Activated CD8-positive, alpha-beta memory T cell treated with anti-CD3 and anti-CD28 coated beads, Interleukin-2, amount 50 U/mL, for 4 hours (primary cell): ENCODE measurements around the gene GRPEL1.

Experiments used
- DNase-seq: peaks from one replicate; pipeline ENCODE4 v3.0.0-alpha.2; 2020

GRPEL1 gene

DNA sequence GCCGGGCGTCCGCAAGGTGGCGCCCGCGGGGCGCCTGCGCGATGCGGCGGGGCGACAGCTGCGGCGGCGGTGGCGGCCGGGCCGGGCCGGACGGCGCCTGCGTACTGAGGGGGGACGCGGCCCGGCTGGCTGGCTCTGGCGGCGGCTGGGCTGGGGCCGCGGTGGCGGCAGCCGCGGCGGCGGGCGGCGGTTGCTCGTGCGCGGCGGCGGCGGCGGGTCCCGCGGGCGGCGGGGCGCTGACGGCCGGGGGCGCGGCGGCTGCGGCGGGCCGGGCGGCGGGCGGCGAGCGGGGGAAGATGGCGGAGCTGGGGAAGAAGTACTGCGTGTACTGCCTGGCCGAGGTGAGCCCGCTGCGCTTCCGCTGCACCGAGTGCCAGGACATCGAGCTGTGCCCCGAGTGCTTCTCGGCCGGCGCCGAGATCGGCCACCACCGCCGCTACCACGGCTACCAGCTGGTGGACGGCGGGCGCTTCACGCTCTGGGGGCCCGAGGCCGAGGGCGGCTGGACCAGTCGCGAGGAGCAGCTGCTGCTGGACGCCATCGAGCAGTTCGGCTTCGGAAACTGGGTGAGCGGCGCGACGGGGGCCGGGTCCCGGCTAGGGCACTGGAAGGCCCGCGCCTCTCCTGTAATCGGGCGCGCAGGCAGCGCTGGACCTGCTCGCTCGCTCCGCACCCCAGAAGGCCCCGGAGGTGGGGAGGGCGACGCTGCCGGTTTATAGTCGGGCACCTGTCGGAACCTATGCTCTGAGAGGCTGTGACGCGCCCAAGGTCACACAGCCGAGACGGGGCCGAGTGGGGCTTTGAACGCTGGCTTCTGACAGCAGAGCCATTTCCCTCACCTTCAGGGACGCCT is 24.4 kb downstream of the GRPEL1 start, which contains the start of gene TADA2B:
Gene TADA2B, plus strand, starts transcription at position 89 of the 853 bp plus-strand sequence. Its CDS starts 208 bp downstream, at position 297.
- DNase-seq: peak; percentile 53

DNA sequence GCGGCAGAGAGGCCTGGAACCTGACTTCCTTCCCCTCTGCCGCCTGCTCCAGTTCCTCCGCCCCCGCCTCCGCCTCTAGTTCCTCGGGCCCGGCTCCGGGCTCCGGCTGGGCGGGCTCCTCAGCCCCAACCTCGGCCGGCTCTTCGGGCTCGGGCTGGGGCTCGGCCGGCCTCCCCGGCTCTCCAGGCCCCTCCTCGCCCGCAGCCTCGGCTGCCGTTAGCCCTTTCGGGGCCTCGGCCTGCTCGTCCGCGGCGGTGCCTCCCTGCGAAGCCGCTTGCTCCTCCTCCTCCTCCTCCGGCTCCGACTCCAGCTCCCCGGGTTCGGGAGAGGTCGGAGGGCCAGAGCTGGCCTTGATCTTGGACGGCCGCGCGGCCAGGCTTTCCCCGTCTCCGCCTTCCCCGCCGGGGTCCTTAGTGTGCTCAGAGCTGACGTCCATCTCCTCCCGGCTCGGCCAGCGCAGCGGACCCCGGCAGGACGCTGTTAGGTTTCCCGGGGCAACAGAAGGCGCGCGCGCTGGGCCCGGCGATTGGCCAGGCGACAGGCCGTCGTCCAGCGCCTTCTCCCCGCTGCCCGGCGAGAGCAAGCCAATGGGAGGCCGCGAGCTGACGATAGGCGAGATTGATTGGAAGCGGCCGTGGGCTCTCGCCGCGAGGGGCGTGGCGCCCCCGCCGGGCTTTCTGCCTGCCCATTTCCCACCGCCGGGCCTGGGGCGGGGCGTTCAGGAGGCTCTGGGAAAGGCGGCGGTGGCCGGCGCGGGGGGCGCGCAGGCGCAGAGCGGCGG is 25.2 kb downstream of the GRPEL1 start:
- peak; percentile 89 for DNase-seq

DNA sequence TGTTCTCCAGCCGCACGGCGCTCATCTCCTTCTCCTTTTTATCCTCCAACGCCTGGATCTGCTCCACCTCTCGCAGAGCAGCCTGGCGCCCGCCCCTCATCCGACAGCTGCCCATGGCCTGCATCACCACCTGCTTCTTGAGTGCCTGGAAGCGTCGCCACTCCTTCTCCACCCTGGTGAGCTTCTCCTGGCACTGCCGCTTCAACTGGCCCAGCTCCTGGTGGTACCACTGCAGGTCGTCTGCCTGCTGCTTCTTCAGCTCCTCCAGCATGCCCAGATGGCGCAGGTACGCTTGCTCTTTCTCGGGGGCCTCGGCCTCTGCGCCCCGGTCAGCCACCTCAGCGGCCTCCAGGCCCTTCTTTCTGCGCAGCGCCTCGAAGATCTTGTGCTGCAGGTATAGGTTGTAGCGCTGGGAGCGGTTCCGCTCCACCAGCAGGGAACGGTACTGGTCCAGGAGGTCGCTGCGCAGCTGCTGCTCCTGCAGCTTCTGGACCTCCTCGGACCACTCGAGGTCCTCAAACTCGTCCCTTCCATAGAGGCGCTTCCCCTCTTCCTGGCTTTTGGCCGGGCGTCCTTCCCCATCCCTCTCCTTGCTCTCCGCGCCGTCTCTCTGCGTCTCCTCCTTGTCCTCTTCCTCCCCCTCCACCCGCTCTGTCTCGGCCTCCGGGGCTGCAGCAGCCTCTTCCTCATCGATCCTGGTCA is 25.9 kb downstream of the GRPEL1 start:
- DNase-seq: no peak

DNA sequence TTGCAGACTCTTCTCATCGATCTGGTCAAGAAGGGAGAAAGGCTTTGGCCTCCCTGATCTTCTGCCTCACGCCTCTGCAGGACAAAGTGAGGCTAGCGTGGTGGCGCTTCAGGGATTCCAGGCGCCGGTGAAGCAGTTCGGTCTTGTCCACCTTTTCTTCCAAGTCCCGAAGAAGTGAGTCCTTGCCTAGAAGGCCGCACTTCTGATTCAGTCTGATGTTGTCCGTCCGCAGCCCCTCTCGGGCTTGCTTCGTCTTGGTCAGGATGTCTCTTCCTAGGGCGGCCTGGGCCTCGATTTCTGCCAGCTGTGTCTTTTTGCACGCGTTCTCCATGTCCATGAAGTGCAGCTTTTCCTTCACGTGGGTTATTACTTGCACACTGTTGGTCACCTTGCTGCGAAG is 26.6 kb downstream of the GRPEL1 start:
- DNase-seq: no peak

DNA sequence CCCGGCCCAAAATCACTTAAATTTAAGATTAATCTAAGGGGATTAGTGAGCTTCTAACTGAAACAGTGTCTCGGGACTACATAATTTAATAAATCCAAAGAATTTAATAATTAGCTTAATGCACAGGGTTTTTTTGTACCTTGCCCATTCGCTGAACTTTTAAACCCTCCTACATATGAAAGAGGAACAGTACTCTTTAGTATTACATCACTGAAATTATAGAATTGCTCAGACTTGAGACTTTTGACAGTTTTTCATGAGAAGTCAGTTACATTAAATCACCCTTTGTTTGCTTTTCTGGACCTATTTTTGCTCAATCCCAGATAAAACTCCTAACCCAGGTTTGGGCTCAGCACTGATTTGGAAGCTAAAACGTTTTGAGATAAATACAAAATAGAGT is 27.1 kb downstream of the GRPEL1 start:
- DNase-seq: no peak

DNA sequence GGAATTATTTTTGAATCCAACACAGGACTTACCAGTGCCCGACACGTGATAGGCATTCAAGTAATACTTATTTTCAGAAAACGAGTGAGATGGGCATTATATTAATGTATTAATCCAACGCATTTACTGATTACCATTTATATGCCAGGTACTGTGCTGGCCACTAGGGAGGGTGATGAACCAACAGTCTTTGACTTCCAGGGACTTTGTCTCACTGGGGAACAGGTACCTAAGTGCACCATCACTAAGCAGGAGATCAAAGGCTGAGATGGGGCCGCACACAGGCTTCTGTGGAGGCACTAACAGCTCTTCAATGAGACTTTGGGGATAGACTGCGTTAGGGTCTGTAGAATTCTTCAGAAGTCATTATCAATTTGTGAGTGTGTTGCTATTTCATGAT is 30.4 kb downstream of the GRPEL1 start:
- DNase-seq: no peak

DNA sequence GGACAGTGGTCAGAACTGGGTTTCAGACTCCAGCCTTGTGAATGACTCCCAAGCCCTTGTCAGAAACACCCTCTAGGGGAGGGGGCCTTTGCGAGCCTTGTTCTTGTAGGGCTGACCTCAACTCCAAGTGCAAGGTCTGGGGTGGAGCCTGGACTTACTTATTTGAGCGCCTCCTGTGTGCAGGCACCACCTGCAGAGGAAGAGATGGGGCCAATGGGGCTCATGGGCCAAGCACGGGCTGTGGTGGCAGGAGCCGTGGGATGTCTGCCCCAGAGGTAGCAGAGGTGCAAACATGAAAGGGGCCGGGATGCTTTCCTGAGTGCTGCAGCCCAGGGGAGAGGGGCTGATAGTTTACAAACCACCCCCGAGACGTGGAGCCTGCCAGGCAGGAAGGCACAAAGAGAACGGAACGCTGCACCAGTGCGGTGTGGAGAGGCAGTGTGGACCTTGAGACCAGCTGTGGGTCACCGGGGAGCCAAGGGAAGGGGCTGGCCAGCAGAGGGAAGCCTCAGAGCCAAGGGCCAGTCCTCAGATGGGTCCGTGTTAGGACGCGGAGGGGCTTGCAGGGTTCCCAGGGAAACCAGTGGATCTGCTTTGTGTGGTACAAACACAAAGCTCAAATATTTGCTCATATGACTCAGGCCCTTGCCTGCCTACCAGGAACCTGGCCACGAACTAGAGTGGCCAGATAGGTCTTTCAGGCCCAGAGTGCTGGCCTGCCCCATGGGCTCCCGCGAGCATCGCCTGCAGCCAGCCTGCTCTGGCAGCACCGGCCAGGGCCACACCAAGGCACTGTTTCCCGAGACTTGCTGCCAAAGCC is 33.4 kb downstream of the GRPEL1 start:
- DNase-seq: no peak

DNA sequence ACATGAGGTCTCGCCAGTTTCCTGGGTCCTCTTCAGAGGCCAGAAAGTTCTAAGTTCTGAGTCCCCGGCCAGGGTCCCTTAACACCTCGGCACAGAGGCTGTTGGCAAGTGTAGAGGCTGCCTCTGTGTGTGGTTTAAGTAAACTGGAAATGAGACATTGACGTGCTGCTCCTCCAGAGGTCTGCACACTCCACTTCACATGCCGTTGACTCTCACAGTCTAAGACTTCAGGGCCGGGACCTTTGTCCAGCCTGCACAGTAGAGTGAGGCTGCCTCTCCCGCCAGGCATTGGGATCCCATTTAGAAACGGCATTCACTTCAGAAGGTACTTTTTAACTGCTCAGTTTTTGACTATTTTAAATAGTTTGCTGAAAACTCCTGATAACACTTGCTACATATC is 35.3 kb downstream of the GRPEL1 start:
- no peak for DNase-seq

DNA sequence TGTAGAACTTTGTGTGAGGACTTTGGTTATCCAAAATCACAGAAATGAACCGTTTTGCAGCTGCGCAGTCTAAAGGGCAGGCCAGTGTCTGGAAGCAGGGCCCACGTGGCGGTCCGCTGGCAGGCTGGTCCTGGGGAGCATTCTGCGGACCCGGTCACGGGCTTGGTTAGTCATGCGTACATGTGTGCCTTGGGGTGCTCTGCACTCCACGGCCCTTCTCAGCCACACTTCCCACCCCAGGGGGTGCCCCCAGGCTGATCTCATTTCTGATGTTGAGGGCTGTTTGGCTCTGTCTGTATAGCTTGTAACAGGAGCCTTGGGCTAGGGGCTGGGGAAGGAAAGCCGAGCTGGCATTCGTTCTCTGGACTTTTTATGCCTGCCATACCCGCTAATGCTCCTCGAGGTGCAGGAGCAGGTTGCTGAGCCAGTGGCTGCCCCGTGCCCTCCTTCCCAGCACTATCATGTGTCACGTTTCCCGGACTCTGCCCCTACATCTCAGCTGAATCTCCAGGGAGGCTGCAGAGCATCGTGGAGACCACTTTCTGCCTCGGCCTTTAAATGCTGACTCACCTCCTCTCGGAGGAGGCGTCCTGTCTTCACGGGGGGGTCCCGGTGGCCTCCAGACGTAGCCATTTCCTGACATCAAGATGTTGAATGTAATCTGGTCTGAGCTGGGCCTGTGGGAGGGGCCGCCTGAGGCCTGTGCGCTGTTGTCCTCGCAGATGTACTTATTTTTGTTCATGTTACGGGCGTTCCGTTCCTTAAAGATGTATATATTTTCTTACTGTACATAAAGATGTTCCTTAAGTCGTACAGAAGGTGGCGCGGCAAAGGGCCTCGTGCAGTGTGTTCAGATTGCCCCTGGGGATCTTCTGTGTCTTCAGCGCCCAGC is 36.1 kb downstream of the GRPEL1 start:
- DNase-seq: no peak

DNA sequence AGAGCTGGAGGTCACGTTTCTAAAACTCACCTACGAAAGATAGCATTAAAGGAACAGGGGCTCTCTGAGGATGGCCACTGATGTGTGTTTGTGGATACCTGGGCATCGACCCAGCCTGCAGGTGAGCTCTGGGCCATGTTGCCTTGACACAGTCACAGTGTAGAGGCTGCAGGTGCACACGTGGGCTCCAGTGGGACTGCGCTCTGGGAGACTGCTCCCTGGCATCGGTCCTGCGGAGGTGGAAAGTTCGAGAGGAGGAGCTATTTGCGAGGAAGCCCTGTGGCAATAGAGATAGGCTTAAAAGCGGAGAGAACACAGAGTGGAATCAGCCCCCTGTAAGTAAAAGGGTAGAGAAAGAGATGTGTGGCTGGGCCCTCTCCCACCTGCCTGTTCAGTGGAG is 37.0 kb downstream of the GRPEL1 start:
- DNase-seq: no peak

DNA sequence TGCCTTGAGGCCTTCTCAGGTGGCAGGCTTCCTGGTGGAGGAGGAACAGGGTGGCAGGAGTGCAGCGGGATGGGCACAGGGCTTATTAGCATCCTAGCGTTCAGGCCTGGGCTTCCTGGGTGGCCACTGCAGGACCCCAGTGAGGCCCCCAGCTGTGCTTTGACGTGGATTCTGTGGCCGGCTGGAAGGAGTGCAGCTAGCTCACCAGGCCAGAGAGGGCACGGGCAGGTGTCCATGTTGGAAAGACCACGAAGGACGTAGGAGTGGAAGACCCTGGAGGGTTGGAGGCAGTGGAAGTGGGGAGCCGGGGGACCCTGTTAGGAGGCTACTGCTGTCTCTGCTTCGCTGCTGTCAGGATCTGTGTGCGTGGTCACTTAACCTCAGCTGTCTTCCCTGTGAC is 37.9 kb downstream of the GRPEL1 start:
- no peak for DNase-seq

DNA sequence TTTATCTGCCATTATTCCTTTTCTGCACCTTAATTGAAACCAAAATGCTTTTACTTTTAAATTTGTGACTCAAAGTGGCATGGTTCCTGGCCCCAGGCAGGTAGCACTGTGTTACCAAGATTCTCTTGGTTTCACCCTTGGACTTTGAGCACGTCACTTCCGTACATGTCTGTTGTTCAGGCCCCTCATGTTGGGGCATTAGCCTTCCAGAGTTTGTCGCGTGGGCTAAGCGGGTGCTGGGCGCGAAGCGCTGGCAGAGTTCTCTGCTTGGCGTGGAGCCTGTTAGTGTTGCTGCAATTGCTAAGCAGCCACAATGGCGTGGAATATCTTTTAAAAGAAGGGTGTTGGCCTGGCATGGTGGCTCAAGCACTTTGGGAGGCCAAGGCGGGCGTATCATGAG is 38.7 kb downstream of the GRPEL1 start:
- DNase-seq: no peak

DNA sequence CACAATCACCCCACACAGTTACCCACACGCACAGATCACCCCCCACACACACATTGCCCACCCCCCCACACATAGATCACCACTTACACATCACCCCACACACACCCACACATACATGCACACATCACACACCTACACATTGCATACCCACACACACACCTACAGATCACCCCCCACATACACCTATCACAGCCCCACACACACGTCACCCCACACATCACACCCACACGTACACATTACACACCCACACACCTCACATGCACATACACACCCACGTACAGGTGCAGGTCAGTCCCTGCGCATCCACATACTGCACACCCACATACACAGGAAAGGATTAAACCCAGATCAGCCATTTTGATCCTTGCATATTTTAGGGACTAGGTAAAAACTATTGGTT is 40.0 kb downstream of the GRPEL1 start:
- no peak for DNase-seq

DNA sequence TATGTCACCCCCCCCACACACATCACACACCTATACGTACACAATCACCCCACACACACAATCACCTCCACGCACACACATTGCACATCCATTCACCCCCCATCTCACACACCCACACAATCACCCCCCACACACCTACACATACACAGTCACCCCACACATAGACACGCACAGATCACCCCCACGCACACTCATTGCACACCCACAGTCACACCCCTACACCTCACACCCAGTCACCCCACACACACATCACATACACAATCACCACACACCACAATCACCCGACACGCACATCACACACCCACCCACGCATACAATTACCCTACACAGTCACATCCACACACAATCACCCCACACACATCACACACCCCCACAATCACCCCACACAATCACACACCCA is 40.6 kb downstream of the GRPEL1 start:
- no peak for DNase-seq

DNA sequence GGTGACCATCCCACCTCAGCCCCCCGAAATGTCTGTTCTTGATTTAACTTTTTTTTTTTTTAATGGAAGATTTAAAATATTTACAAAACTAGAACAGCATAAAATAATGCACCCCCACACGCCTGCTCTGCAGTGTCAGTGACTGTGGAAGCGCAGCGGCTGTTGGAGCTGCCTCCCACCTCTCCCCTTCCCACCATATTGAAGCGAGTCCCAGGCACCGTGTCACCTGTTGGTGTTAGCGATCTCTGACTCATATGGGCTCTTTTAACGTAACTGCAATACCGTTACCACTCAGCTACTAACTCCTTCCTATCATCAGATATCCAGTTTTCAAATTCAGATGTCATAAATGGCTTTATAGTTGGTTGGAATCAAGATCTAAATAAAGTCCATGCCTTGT is 41.8 kb downstream of the GRPEL1 start:
- DNase-seq: no peak

DNA sequence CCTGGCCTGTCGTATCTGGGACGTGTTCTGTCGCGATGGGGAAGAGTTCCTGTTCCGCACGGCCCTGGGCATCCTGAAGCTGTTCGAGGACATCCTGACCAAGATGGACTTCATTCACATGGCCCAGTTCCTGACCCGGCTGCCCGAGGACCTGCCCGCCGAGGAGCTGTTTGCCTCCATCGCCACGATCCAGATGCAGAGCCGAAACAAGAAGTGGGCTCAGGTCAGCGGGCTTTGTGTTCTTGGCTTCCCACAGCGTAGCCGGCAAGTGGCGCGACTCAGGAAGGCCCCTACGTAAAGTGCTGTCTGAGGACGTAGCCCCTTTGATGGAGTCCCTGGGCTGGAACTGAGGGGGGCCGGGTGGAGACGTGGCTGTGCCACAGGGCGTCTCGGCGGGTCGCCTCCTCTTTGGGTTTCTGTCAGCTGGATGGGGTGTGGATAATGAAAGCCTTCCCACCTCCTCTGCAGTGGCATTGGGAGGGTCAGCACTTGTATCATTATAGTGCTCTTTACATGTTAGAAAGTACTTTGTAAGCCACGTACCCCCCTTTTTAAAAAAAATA is 42.7 kb downstream of the GRPEL1 start:
- DNase-seq: no peak

DNA sequence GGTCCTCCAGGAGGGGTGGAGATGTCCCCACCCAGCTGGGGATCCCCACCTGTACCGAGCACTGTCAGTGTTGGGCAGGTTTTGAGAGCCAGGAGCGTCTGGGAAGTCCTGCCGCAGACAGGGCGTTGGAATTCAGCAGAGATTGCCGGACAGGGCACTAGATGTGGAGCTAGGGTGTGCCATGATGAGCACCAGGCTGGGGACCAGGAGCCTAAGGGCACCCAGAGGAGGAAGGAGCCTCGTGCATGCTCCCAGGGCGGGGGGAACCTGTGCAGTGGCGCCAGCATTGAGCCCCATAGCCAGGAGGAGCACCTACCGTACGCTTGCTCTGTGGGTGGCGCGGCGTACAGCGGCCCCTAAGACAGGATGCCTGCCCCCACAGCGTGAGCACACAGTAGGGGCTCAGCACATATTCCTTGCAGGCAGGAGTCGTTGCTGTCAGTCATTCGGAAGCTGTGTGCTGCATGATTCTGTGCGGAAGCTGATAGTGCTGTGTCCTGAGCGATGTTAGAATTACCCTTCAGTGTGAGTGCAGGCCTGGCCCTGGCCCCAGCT is 43.5 kb downstream of the GRPEL1 start:
- no peak for DNase-seq

DNA sequence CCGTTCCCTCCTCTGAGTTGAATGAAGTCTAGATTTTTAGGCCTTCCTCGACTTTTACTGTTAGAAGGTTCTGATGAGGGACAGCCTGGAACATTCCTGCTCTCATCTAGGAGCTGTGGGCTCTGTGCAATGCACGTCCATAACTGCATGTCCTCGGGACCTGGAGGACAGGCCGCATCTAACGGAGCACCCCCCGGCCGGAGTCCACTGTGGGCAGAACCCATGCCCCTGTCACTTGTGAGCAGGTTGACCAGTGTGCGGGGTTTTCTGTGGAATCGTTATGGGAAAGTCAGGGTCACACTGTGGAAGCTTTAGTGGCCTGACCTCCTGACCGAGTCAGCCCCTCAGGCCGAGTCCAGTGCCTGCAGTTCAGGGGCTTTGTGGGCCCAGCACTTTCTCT is 44.0 kb downstream of the GRPEL1 start:
- DNase-seq: no peak

DNA sequence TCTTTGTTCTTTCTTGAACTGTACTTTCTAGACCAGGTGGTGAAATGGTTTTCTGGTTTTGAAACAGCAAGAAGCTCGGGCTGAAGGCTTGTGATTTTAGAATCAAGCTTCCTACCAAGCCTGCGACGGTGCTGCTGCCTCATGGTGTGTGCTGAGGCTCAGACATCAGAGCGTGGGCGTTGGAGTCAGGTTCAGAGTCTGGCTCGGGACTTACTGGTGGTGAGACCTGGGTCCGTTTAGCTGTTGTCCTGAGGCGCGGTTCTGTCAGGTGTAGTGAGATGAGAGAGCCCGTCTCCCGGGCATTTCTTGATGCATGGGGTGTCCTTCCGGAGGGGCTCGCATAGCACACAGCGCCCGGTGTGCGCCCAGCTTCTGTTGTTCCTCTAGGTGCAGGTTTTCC is 44.4 kb downstream of the GRPEL1 start:
- no peak for DNase-seq

DNA sequence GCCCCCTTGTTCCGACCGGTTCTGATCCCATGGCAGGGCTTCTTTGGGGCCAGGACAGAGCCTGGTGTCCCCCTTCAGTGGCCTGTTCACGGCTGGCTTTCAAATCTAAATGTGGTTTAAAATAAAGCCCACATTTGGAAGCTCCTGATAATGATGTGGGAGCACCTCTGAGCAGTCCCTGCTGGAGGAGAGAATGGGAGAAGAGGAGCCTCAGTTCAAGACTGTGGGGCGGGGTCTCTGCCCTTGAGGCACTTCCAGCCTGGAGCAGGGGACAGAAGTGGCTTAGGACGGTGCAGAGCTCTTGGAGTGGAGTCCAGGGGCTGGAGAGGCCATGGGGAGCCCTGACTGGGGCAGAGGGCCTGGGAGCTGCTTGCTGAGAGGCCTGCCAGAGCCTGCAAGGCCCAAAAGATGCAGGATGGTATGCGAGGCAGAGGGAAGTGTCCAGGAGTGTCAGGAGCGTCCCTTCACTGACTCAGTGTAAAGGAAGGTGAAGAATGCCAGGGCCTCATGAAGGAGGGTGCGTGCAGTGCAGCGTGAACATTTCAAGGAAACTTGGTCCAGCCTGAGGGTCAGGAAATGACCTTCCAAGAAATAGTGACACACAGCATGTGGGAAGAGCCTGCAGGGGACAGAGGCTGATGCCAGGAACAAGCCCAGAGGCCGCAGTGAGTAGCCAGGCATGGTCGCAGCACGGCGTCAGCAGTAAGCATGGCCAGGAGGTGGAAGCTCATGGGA is 45.8 kb downstream of the GRPEL1 start:
- no peak for DNase-seq
